HepG2 (cell line): ENCODE results near the gene HIPK2. TPM values are rescaled to one million over a fixed set of nuclear protein-coding genes. Genes with fewer than 3 reads are reported as not detected.

Experiments
- FIP1L1 ChIP-seq: fragments of 200-400 bp; formaldehyde crosslinking; IDR thresholded peaks from 2 replicates; pipeline ENCODE4 v1.6.1; 2018; ENCODE audit warnings: low read depth, mild to moderate bottlenecking, low read length, moderate library complexity, borderline replicate concordance; ENCODE audit not compliant: insufficient read depth
- FLYWCH1 ChIP-seq: sonication (generic); formaldehyde crosslinking; IDR thresholded peaks from 2 replicates; pipeline ENCODE4 v1.8.1; 2023; ENCODE audit warnings: mild to moderate bottlenecking, missing genetic modification reagents
- FUBP1 ChIP-seq: sonication (generic); formaldehyde crosslinking; IDR thresholded peaks from 2 replicates; pipeline ENCODE4 v1.5.1; 2020; ENCODE audit warnings: missing genetic modification reagents, mild to moderate bottlenecking, borderline replicate concordance
- HDAC1 ChIP-seq: sonication (generic); formaldehyde crosslinking; IDR thresholded peaks from 2 replicates; pipeline ENCODE4 v1.5.1; 2020; ENCODE audit warnings: mild to moderate bottlenecking, missing genetic modification reagents
- HMG20B ChIP-seq: conservative IDR thresholded peaks from 2 replicates; pipeline ENCODE4 v1.6.1; 2016; ENCODE audit warnings: missing genetic modification reagents, missing compliant biosample characterization
- HNF4A ChIP-seq: sonication (generic); formaldehyde crosslinking; IDR thresholded peaks from 2 replicates; pipeline ENCODE4 v1.4.0; 2020; ENCODE audit warnings: missing genetic modification reagents
- HNF4G ChIP-seq, 2 experiments: sonication (generic) in 1 of 2; formaldehyde crosslinking in 1 of 2; IDR thresholded peaks; 2 replicates each; pipeline versions ENCODE4 v1.4.0 to v1.6.1; 2011 to 2020; ENCODE audit warnings: borderline replicate concordance in 2 of 2, low read depth in 2 of 2, mild to moderate bottlenecking in 2 of 2, low read length in 1 of 2, missing genetic modification reagents in 1 of 2, moderate library complexity in 1 of 2
- JDP2 ChIP-seq: sonication (generic); formaldehyde crosslinking; IDR thresholded peaks from 2 replicates; pipeline ENCODE4 v1.8.1; 2022; ENCODE audit warnings: missing genetic modification reagents, borderline replicate concordance
- KLF15 ChIP-seq: sonication (generic); formaldehyde crosslinking; IDR thresholded peaks from 2 replicates; pipeline ENCODE4 v1.8.1; 2023; ENCODE audit warnings: borderline replicate concordance, mild to moderate bottlenecking, inconsistent platforms, missing genetic modification reagents, mixed read lengths
- MIER2 ChIP-seq: IDR thresholded peaks from 2 replicates; pipeline ENCODE4 v1.6.1; 2016; ENCODE audit warnings: missing biosample characterization, missing genetic modification reagents
- NCOR1 ChIP-seq: fragments of 200-600 bp; sonication (generic); IDR thresholded peaks from 2 replicates; pipeline ENCODE4 v1.7.0; 2017; ENCODE audit warnings: antibody characterized with exemption, low read length, borderline replicate concordance
- PATZ1 ChIP-seq: sonication (generic); formaldehyde crosslinking; IDR thresholded peaks from 2 replicates; pipeline ENCODE4 v1.4.0; 2020; ENCODE audit warnings: missing genetic modification reagents
- POLR2A ChIP-seq, 2 experiments: IDR thresholded peaks; 2 replicates each; pipeline ENCODE4 v1.6.1; 2011; ENCODE audit warnings: low read depth in 2 of 2, low read length in 2 of 2, mild to moderate bottlenecking in 1 of 2, moderate library complexity in 1 of 2; ENCODE audit not compliant: insufficient read depth in 1 of 2
- POLR2AphosphoS5 ChIP-seq: IDR thresholded peaks from 2 replicates; pipeline ENCODE4 v1.6.1; 2012; ENCODE audit warnings: low read depth, low read length
- POLR2G ChIP-seq: fragments of 200-400 bp; formaldehyde crosslinking; IDR thresholded peaks from 2 replicates; pipeline ENCODE4 v1.6.1; 2018; ENCODE audit warnings: mild to moderate bottlenecking, low read depth, low read length, moderate library complexity
- TFAP4 ChIP-seq: sonication (generic); IDR thresholded peaks from 2 replicates; pipeline ENCODE4 v1.6.1; 2016; ENCODE audit warnings: low read depth, borderline replicate concordance
- ZBTB33 ChIP-seq: sonication (generic); formaldehyde crosslinking; IDR thresholded peaks from 2 replicates; pipeline ENCODE4 v1.4.0; 2020; ENCODE audit warnings: missing genetic modification reagents
- ZEB1 ChIP-seq: IDR thresholded peaks from 2 replicates; pipeline ENCODE4 v1.6.1; 2012; ENCODE audit warnings: mild to moderate bottlenecking, low read depth, inconsistent platforms; ENCODE audit not compliant: insufficient replicate concordance
- ZNF225 ChIP-seq: sonication (generic); formaldehyde crosslinking; IDR thresholded peaks from 2 replicates; pipeline ENCODE4 v1.4.0; 2020; ENCODE audit warnings: mild to moderate bottlenecking, missing genetic modification reagents
- ZNF282 ChIP-seq: fragments of 450-650 bp; IDR thresholded peaks from 2 replicates; pipeline ENCODE4 v1.6.1; 2018; ENCODE audit not compliant: partially characterized antibody
- ZNF350 ChIP-seq: sonication (generic); formaldehyde crosslinking; IDR thresholded peaks from 2 replicates; pipeline ENCODE4 v1.4.0; 2020; ENCODE audit warnings: mild to moderate bottlenecking, low read depth, missing genetic modification reagents, borderline replicate concordance
- ZNF44 ChIP-seq: sonication (generic); formaldehyde crosslinking; IDR thresholded peaks from 2 replicates; pipeline ENCODE4 v1.5.1; 2020; ENCODE audit warnings: mild to moderate bottlenecking, missing genetic modification reagents
- ZNF564 ChIP-seq: sonication (generic); formaldehyde crosslinking; IDR thresholded peaks from 2 replicates; pipeline ENCODE4 v1.8.1; 2023; ENCODE audit warnings: mild to moderate bottlenecking, missing genetic modification reagents
- polyA plus RNA-seq, 8 experiments: library from polyadenylated mRNA; depleted of rRNA in 3 of 8; stranded (reverse) in 7 of 8; unstranded in 1 of 8; fragments of >200 nt; fragmentation: Illumina TruSeq in 4 of 8; extraction: Trizol in 4 of 8; gene quantifications; 2 replicates each; pipeline versions ENCODE4 v1.2.1 to v1.2.3, GENCODE V29; 2011 to 2016; ENCODE audit warnings: low read depth in 4 of 8, missing spikeins in 1 of 8, mixed read lengths in 1 of 8; ENCODE audit not compliant: insufficient read depth in 1 of 8
- total RNA-seq, 5 experiments: library from RNA; depleted of rRNA; stranded (reverse); fragments of >200 nt; fragmentation: Illumina TruSeq; extraction: Trizol; gene quantifications; 2 replicates each; pipeline ENCODE4 v1.2.3, GENCODE V29; 2016; ENCODE audit warnings: low read depth in 1 of 5

The HIPK2 gene
- total and polyA plus RNA-seq, 2 of the 13 experiments (the other 11 are each of a cell fraction or from before 2014, with no cell fraction given) = 14.4 to 20.2 TPM

GRCh38 chr7:139776486-139777132, 1.2 kb downstream of the HIPK2 start (continued):
- TF ChIP-seq HNF4G (IDR thresholded peaks at IDR 0.05; ENCODE audit: borderline replicate concordance, low read depth, low read length) (peak; percentile 68), HNF4G (CRISPR knock-in tag; IDR thresholded peaks at IDR 0.05; ENCODE audit: borderline replicate concordance, low read depth) (no peak), ZNF225 (CRISPR knock-in tag) (no peak), HMG20B (CRISPR knock-in tag) (no peak), JDP2 (CRISPR knock-in tag) (no peak), ZNF282 (no peak), HDAC1 (CRISPR knock-in tag) (peak; percentile 52; the same call in 1 of the 2 replicates), FLYWCH1 (CRISPR knock-in tag) (no peak), ZBTB33 (CRISPR knock-in tag) (no peak), FUBP1 (CRISPR knock-in tag) (no peak), MIER2 (CRISPR knock-in tag) (no peak), TFAP4 (no peak; the same call in 1 of the 2 replicates), ZNF564 (CRISPR knock-in tag) (0 out of 2 replicates have a peak, but pooled peaks have one; percentile 29), PATZ1 (CRISPR knock-in tag) (peak; percentile 60), POLR2AphosphoS5 (peak; percentile 43; the same call in 1 of the 2 replicates), POLR2A (IDR thresholded peaks at IDR 0.05; ENCODE audit: insufficient read depth in 1 of 2, low read depth in 2 of 2, low read length in 2 of 2) (peak in 1 of 2 experiments; percentile 55; a peak in 2 of 4 replicates), ZNF44 (CRISPR knock-in tag) (0 out of 2 replicates have a peak, but pooled peaks have one; percentile 64), HNF4A (CRISPR knock-in tag) (peak; percentile 73), ZNF350 (CRISPR knock-in tag) (peak; percentile 17; the same call in 1 of the 2 replicates), ZEB1 (peak; percentile 22), KLF15 (CRISPR knock-in tag) (no peak), NCOR1 (0 out of 2 replicates have a peak, but pooled peaks have one; percentile 40), FIP1L1 (no peak), POLR2G (peak; percentile 56)
